ENCODE measurements around the gene GNG4. TPM values are rescaled to one million over a fixed set of nuclear protein-coding genes. Genes with fewer than 3 reads are reported as not detected.

The GNG4 gene
- total and polyA plus RNA-seq, 2 experiments from 2014 or later, result 4.8 to 11.8 TPM

DNA sequence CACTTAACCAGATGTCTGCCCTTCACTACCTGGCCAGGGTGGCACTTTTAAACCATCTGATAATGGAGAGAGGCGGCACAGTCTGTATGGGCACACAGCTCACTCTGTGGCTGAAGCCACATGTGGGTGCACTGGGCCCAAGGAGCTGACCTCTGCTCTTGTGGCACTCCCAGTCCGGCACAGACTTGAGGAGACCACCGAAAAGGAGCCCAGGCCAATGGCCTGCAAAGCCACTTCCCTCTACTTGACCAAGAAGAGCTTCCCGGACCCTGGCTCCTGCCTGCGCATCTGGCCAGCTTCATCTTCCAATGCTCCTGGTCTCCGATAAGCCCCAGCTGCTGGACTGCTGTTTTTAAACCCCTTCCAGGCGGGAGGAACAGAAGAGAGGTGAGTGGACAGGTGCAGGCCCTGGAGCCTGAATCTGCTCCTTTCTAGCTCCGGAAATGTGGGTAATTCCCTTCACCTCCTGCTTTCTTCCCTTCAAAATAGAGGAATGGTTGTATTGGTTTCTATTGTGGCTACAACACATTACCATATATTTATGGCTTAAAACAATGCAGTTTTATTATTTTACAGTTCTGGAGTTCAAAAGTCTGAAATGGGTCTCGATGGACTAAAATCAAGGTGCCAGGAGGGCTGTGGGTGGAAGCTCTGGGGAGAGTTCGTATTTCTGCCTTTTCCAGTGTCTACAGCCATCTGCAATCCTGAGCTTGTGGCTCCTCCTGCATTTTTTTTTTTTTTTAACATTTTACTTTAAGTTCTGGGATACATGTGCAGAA lies 11.6 kb downstream of the GNG4 start:
- Histone ChIP-seq H3K9me3 (ENCODE audit: low read depth) (no peaks in the 10 kb centered on the region), H3K4me3 (no peak overlapping the region), H2AFZ (no peak overlapping the region), H3K79me2 (no peaks in the 10 kb centered on the region), H3K4me1 (ENCODE audit: insufficient read depth) (peaks cover 5% of the 10 kb centered on the region), H3K9me2 (replicated peaks; ENCODE audit: insufficient read depth) (no peaks in the 10 kb centered on the region), H3K27me3 (no peaks in the 10 kb centered on the region), H3K36me3 (replicated peaks; ENCODE audit: insufficient read depth, low read depth) (no peaks in the 10 kb centered on the region), H3K27ac (no peak overlapping the region), H3K4me2 (no peak overlapping the region), H4K20me1 (ENCODE audit: insufficient read depth, poor library complexity, severe bottlenecking) (no peaks in the 10 kb centered on the region)
- DNase-seq (ENCODE audit: low spot score), result no peak
- TF ChIP-seq EZH2 (IDR thresholded peaks at IDR 0.05; ENCODE audit: borderline replicate concordance), result no peak
- TF ChIP-seq CTCF (IDR thresholded peaks at IDR 0.05; ENCODE audit: poor library complexity), result no peak
- TF ChIP-seq EZH2phosphoT487 (IDR thresholded peaks at IDR 0.05; ENCODE audit: low read depth, severe bottlenecking, unreplicated experiment), result no peak
- 87% methylated on average over 10 of the region's 10 CpGs for WGBS (ENCODE audit: low lambda C conversion rate, missing lambda C conversion rate)

GRCh38 chr1:235635938-235636662 lies 13.5 kb downstream of the GNG4 start:
- H3K4me1 ChIP-seq (ENCODE audit: insufficient read depth), result no peaks in the 10 kb centered on the region
- H3K27ac ChIP-seq, result no peak overlapping the region
- H3K4me3 ChIP-seq, result no peak overlapping the region
- H4K20me1 ChIP-seq (ENCODE audit: insufficient read depth, poor library complexity, severe bottlenecking), result no peaks in the 10 kb centered on the region
- H3K9me3 ChIP-seq (ENCODE audit: low read depth), result no peaks in the 10 kb centered on the region
- no peaks in the 10 kb centered on the region for H3K27me3 ChIP-seq
- no peak for TF ChIP-seq EZH2phosphoT487 (IDR thresholded peaks at IDR 0.05; ENCODE audit: low read depth, severe bottlenecking, unreplicated experiment)
- TF ChIP-seq EZH2 (IDR thresholded peaks at IDR 0.05; ENCODE audit: borderline replicate concordance), result no peak
- no peak for TF ChIP-seq CTCF (IDR thresholded peaks at IDR 0.05; ENCODE audit: poor library complexity)
- H3K9me2 ChIP-seq (replicated peaks; ENCODE audit: insufficient read depth), result no peaks in the 10 kb centered on the region
- H3K4me2 ChIP-seq, result no peak overlapping the region
- 71% methylated on average over 12 of the region's 12 CpGs for WGBS (ENCODE audit: low lambda C conversion rate, missing lambda C conversion rate)
- no peaks in the 10 kb centered on the region for H3K36me3 ChIP-seq (replicated peaks; ENCODE audit: insufficient read depth, low read depth)
- no peak for DNase-seq (ENCODE audit: low spot score)
- H2AFZ ChIP-seq, result no peak overlapping the region
- no peaks in the 10 kb centered on the region for H3K79me2 ChIP-seq

GRCh38 chr1:235632506-235633401 lies 16.8 kb downstream of the GNG4 start:
- no peaks in the 10 kb centered on the region for H3K9me3 ChIP-seq (ENCODE audit: low read depth)
- 68% methylated on average over 14 of the region's 14 CpGs for WGBS (ENCODE audit: low lambda C conversion rate, missing lambda C conversion rate)
- no peak overlapping the region for H3K27ac ChIP-seq
- H3K36me3 ChIP-seq (replicated peaks; ENCODE audit: insufficient read depth, low read depth), result no peaks in the 10 kb centered on the region
- H2AFZ ChIP-seq, result no peak overlapping the region
- H3K4me1 ChIP-seq (ENCODE audit: insufficient read depth), result no peaks in the 10 kb centered on the region
- TF ChIP-seq EZH2phosphoT487 (IDR thresholded peaks at IDR 0.05; ENCODE audit: low read depth, severe bottlenecking, unreplicated experiment), result no peak
- no peak overlapping the region for H3K4me3 ChIP-seq
- H3K79me2 ChIP-seq, result no peaks in the 10 kb centered on the region
- H3K4me2 ChIP-seq, result no peak overlapping the region
- no peaks in the 10 kb centered on the region for H4K20me1 ChIP-seq (ENCODE audit: insufficient read depth, poor library complexity, severe bottlenecking)
- no peak for DNase-seq (ENCODE audit: low spot score)
- no peaks in the 10 kb centered on the region for H3K9me2 ChIP-seq (replicated peaks; ENCODE audit: insufficient read depth)
- no peaks in the 10 kb centered on the region for H3K27me3 ChIP-seq
